GM19438 (cell line): Measurements from ENCODE around the gene SLC36A2.
"Not testable (repeated sequence)": the region's sequence is repeated elsewhere in the genome, so short reads cannot be mapped to it uniquely, and the experiment has no call there.

Source experiments
- ATAC-seq: cut with Tn5 transposase; IDR thresholded peaks from one replicate; pipeline ENCODE4 v1.9.1; 2021; ENCODE audit warnings: low read depth; ENCODE audit not compliant: unreplicated experiment

The SLC36A2 gene

GRCh38 chr5:151347369-151347768 lies at the start of gene SLC36A2:
TSS of gene SLC36A2 (minus strand) at chr5:151347559. CDS start at chr5:151347460, 99 bp downstream.
- no peak for ATAC-seq

- ATAC-seq, result no peak
Measured at GRCh38 chr5:151388960-151389359, 41.6 kb upstream of the SLC36A2 start.

GRCh38 chr5:151384106-151384505 lies 36.7 kb upstream of the SLC36A2 start:
- ATAC-seq, result no peak

- ATAC-seq, result no peak
Measured at GRCh38 chr5:151383011-151383410, 35.7 kb upstream of the SLC36A2 start.

GRCh38 chr5:151382576-151382975 lies 35.2 kb upstream of the SLC36A2 start:
- no peak for ATAC-seq

GRCh38 chr5:151381899-151382298 lies 34.5 kb upstream of the SLC36A2 start:
- ATAC-seq, result no peak

GRCh38 chr5:151378616-151379015 lies 31.3 kb upstream of the SLC36A2 start:
- no peak for ATAC-seq

GRCh38 chr5:151374539-151374938 lies 27.2 kb upstream of the SLC36A2 start:
- no peak for ATAC-seq

- not testable (repeated sequence) for ATAC-seq
Measured at GRCh38 chr5:151367038-151367437, 19.7 kb upstream of the SLC36A2 start.

- no peak for ATAC-seq
Measured at GRCh38 chr5:151363673-151364072, 16.3 kb upstream of the SLC36A2 start.

- ATAC-seq, result no peak
Measured at GRCh38 chr5:151362970-151363369, 15.6 kb upstream of the SLC36A2 start.

- no peak for ATAC-seq
Measured at GRCh38 chr5:151359391-151359790, 12.0 kb upstream of the SLC36A2 start.

GRCh38 chr5:151357792-151358191 lies 10.4 kb upstream of the SLC36A2 start:
- ATAC-seq, result no peak

GRCh38 chr5:151357097-151357496 lies 9.7 kb upstream of the SLC36A2 start:
- no peak for ATAC-seq

GRCh38 chr5:151351671-151352070 lies 4.3 kb upstream of the SLC36A2 start:
- no peak for ATAC-seq

- no peak for ATAC-seq
Measured at GRCh38 chr5:151348789-151349188, 1.4 kb upstream of the SLC36A2 start.

GRCh38 chr5:151345808-151346478 lies 1.4 kb downstream of the SLC36A2 start:
- ATAC-seq, result no peak

- ATAC-seq, result no peak
Measured at GRCh38 chr5:151345187-151345807, 2.1 kb downstream of the SLC36A2 start.

GRCh38 chr5:151344088-151344487 lies 3.3 kb downstream of the SLC36A2 start:
- ATAC-seq, result no peak

- ATAC-seq, result no peak
Measured at GRCh38 chr5:151340004-151340403, 7.4 kb downstream of the SLC36A2 start.

- ATAC-seq, result no peak
Measured at GRCh38 chr5:151338734-151339133, 8.6 kb downstream of the SLC36A2 start.

- no peak for ATAC-seq
Measured at GRCh38 chr5:151332857-151333256, 14.5 kb downstream of the SLC36A2 start.
